ENCODE results near the gene ZBTB32.

The ZBTB32 gene

GRCh38 chr19:35665157-35665556 is 39.2 kb upstream of the ZBTB32 start:
- no peak for DNase-seq (ENCODE audit: low read depth)
- no peak overlapping the region for H3K4me3 ChIP-seq (ENCODE audit: low read depth, low read length)
- no peak for TF ChIP-seq CTCF (IDR thresholded peaks at IDR 0.05; ENCODE audit: insufficient read depth, low read depth, low read length, missing control alignments)

GRCh38 chr19:35665604-35666003 is 38.8 kb upstream of the ZBTB32 start:
- no peak overlapping the region for H3K4me3 ChIP-seq (ENCODE audit: low read depth, low read length)
- no peak for TF ChIP-seq CTCF (IDR thresholded peaks at IDR 0.05; ENCODE audit: insufficient read depth, low read depth, low read length, missing control alignments)
- no peak for DNase-seq (ENCODE audit: low read depth)

- no peak for TF ChIP-seq CTCF (IDR thresholded peaks at IDR 0.05; ENCODE audit: insufficient read depth, low read depth, low read length, missing control alignments)
- DNase-seq (ENCODE audit: low read depth): no peak
- H3K4me3 ChIP-seq (ENCODE audit: low read depth, low read length): no peak within 1 kb of the TSS
These were observed 38.0 kb upstream of the ZBTB32 start, which contains the start of gene UPK1A for GRCh38 chr19:35666251-35666913. Gene UPK1A, plus strand, starts transcription at chr19:35666517. Its CDS starts 296 bp downstream, at chr19:35666813.

GRCh38 chr19:35669566-35669965 is 34.8 kb upstream of the ZBTB32 start:
- no peak for DNase-seq (ENCODE audit: low read depth)
- H3K4me3 ChIP-seq (ENCODE audit: low read depth, low read length): no peak overlapping the region
- TF ChIP-seq CTCF (IDR thresholded peaks at IDR 0.05; ENCODE audit: insufficient read depth, low read depth, low read length, missing control alignments): no peak

- H3K4me3 ChIP-seq (ENCODE audit: low read depth, low read length): no peak overlapping the region
- DNase-seq (ENCODE audit: low read depth): no peak
- TF ChIP-seq CTCF (IDR thresholded peaks at IDR 0.05; ENCODE audit: insufficient read depth, low read depth, low read length, missing control alignments): no peak
These were observed 34.4 kb upstream of the ZBTB32 start for GRCh38 chr19:35669974-35670373.

- no peak overlapping the region for H3K4me3 ChIP-seq (ENCODE audit: low read depth, low read length)
- no peak for TF ChIP-seq CTCF (IDR thresholded peaks at IDR 0.05; ENCODE audit: insufficient read depth, low read depth, low read length, missing control alignments)
- no peak for DNase-seq (ENCODE audit: low read depth)
These were observed 33.7 kb upstream of the ZBTB32 start for GRCh38 chr19:35670686-35671085.

- no peak for TF ChIP-seq CTCF (IDR thresholded peaks at IDR 0.05; ENCODE audit: insufficient read depth, low read depth, low read length, missing control alignments)
- H3K4me3 ChIP-seq (ENCODE audit: low read depth, low read length): no peak overlapping the region
- no peak for DNase-seq (ENCODE audit: low read depth)
These were observed 32.5 kb upstream of the ZBTB32 start for GRCh38 chr19:35671818-35672217.
